RWPE2 (cell line): Measurements from ENCODE around the gene TERT.
A peak's percentile ranks its signal among the peaks of the same experiment; 100 is the strongest.
"Not testable (repeated sequence)": the region's sequence is repeated elsewhere in the genome, so short reads cannot be mapped to it uniquely, and the experiment has no call there.

ENCODE experiments used
- ATAC-seq: fragments of 200-7000 bp; cut with Tn5 transposase; 3 replicates; pipeline ENCODE4 v1.9.1; 2021; ENCODE audit warnings: low read depth
- DNase-seq: peaks from one replicate; pipeline ENCODE4 v3.0.0-alpha.2; 2020; ENCODE audit warnings: low spot score
- H3K27ac ChIP-seq: fragments of 450-650 bp; 2 replicates; pipeline ENCODE4 v1.5.1; 2017; ENCODE audit warnings: mild to moderate bottlenecking; ENCODE audit not compliant: poor library complexity, severe bottlenecking
- H3K27me3 ChIP-seq: fragments of 250-450 bp; sonication (Bioruptor Pico); 2 replicates; pipeline ENCODE4 v1.5.1; 2021; ENCODE audit warnings: mild to moderate bottlenecking, moderate library complexity; ENCODE audit not compliant: insufficient read depth, poor library complexity, severe bottlenecking
- H3K36me3 ChIP-seq: fragments of 250-450 bp; sonication (Bioruptor Pico); 2 replicates; pipeline ENCODE4 v1.5.1; 2020; ENCODE audit warnings: low read depth, mild to moderate bottlenecking, moderate library complexity
- H3K4me1 ChIP-seq: fragments of 250-450 bp; sonication (Bioruptor Pico); 2 replicates; pipeline ENCODE4 v1.5.1; 2021; ENCODE audit warnings: mild to moderate bottlenecking, moderate library complexity; ENCODE audit not compliant: insufficient read depth, poor library complexity, severe bottlenecking
- H3K4me3 ChIP-seq: fragments of 250-450 bp; sonication (Bioruptor Pico); 2 replicates; pipeline ENCODE4 v1.5.1; 2021; ENCODE audit warnings: mild to moderate bottlenecking, moderate library complexity; ENCODE audit not compliant: severe bottlenecking
- H3K9me3 ChIP-seq: fragments of 250-450 bp; sonication (Bioruptor Pico); 2 replicates; pipeline ENCODE4 v1.5.1; 2021; ENCODE audit warnings: mild to moderate bottlenecking, moderate library complexity; ENCODE audit not compliant: severe bottlenecking
- CTCF ChIP-seq: fragments of 450-650 bp; IDR thresholded peaks from one replicate; pipeline ENCODE4 v1.5.1; 2017; ENCODE audit warnings: mild to moderate bottlenecking, moderate library complexity; ENCODE audit not compliant: poor library complexity, severe bottlenecking

The TERT gene

GRCh38 chr5:1292139-1292538 is 2.7 kb downstream of the TERT start:
- H3K4me1 ChIP-seq = no peaks in the 10 kb centered on the region
- TF ChIP-seq CTCF = no peak
- ATAC-seq (0 out of 3 replicates have a peak, but pooled peaks have one; percentile 15), DNase-seq (no peak)
- H3K9me3 ChIP-seq = no peaks in the 10 kb centered on the region
- H3K4me3 ChIP-seq = no peak overlapping the region
- H3K27me3 ChIP-seq = no peaks in the 10 kb centered on the region
- no peaks in the 10 kb centered on the region for H3K36me3 ChIP-seq
- H3K27ac ChIP-seq = no peak overlapping the region

GRCh38 chr5:1291611-1292080 is 3.2 kb downstream of the TERT start:
- H3K36me3 ChIP-seq = no peaks in the 10 kb centered on the region
- H3K27me3 ChIP-seq = no peaks in the 10 kb centered on the region
- H3K27ac ChIP-seq = no peak overlapping the region
- no peaks in the 10 kb centered on the region for H3K9me3 ChIP-seq
- DNase-seq (no peak), ATAC-seq (no peak)
- H3K4me1 ChIP-seq = no peaks in the 10 kb centered on the region
- TF ChIP-seq CTCF = no peak
- no peak overlapping the region for H3K4me3 ChIP-seq

- not testable (repeated sequence) for H3K36me3 ChIP-seq, H3K27ac ChIP-seq, H3K4me3 ChIP-seq, ATAC-seq, DNase-seq, H3K4me1 ChIP-seq, H3K27me3 ChIP-seq, H3K9me3 ChIP-seq
These were observed 3.9 kb downstream of the TERT start for GRCh38 chr5:1290956-1291355.

- ATAC-seq, H3K36me3 ChIP-seq, DNase-seq: not testable (repeated sequence)
These were observed 5.3 kb downstream of the TERT start for GRCh38 chr5:1289559-1289958.

GRCh38 chr5:1288439-1289335 is 6.2 kb downstream of the TERT start:
- no peaks in the 10 kb centered on the region for H3K9me3 ChIP-seq
- no peak for TF ChIP-seq CTCF
- no peaks in the 10 kb centered on the region for H3K4me1 ChIP-seq
- DNase-seq = peak; percentile 58
- no peak overlapping the region for H3K27ac ChIP-seq
- ATAC-seq = no peak; the same call in 2 of the 3 replicates
- H3K4me3 ChIP-seq = no peak overlapping the region
- no peaks in the 10 kb centered on the region for H3K27me3 ChIP-seq
- H3K36me3 ChIP-seq = no peaks in the 10 kb centered on the region

More at GRCh38 chr5:1289559-1289958, 5.3 kb downstream of the TERT start:
- not testable (repeated sequence) for H3K27ac ChIP-seq, H3K9me3 ChIP-seq, H3K4me3 ChIP-seq, H3K4me1 ChIP-seq, H3K27me3 ChIP-seq

GRCh38 chr5:1285883-1286291 is 9.0 kb downstream of the TERT start:
- Histone ChIP-seq H3K36me3 (no peaks in the 10 kb centered on the region), H3K9me3 (no peaks in the 10 kb centered on the region), H3K4me3 (no peak overlapping the region), H3K27me3 (no peaks in the 10 kb centered on the region), H3K27ac (no peak overlapping the region), H3K4me1 (no peaks in the 10 kb centered on the region)
- ATAC-seq = no peak
- TF ChIP-seq CTCF = no peak
- peak; percentile 62 for DNase-seq
